Activated CD8-positive, alpha-beta memory T cell treated with anti-CD3 and anti-CD28 coated beads, Interleukin-2, amount 50 U/mL, for 48 hours (primary cell): ENCODE data around the gene KCNQ4.

ENCODE experiments used
- DNase-seq: peaks from one replicate; pipeline ENCODE4 v3.0.0-alpha.2; 2020

Gene KCNQ4

DNA sequence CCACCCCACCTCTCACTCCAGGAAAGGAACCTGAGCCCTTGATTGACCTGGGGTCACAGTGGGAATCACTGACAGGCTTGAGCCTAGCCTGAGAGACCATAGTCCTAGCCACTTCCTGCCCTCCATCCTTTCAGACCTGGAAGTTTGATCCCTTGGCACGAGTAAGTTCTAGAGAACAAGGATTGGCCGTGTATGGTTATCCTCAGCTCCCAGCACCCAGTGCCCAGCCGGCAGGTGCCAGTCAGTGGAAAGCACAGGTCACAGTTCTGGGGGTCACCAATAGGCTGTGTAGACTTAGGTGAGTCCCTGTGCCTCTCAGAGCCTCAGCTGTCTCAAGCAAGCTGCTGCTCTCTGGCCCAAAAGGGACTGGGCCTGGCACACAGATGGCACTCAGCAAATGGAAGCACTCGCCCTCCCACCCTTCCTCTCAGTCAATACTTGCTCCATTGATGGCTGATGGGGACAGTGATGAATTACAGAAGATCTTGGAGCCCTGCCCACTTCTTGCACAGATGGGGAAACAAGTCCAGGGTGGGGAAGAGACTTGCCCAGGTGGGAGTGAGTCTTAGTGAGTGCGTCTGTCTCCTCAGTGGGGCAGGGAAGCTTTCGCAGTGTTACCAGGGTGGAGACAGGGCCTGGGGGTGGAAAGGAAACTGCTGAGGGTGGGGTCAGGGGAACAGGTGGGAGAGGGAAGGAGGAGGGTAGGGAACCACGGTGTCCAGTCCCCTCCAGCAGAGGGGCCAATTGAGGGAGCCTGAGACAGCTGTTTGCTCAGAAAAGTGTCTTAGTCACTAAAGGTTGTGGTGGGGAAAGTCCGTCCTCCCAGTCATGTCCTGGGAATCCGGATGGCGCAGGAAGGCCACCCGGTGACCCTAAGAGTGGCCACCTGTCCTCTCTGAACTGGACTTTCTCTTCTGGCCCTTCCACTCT is 2.6 kb upstream of the KCNQ4 start:
- no peak for DNase-seq

DNA sequence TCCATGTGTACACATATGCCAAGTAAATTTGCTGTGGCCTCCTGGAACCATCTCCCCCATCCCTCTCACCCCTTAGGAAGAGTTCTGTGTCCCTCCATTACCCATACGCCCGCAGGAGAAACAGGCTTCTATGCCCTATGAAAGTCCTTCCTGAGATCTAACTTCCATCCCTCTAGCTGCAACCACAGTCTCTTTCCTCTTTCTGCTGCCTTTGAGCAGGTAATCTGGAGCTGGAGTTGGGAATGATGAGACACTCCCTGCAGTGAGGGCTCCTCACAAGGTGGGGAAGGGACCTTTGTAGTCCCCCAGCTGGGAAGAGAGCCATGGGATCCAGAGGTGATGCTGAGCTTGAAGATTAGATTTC is 2.0 kb upstream of the KCNQ4 start:
- no peak for DNase-seq

DNA sequence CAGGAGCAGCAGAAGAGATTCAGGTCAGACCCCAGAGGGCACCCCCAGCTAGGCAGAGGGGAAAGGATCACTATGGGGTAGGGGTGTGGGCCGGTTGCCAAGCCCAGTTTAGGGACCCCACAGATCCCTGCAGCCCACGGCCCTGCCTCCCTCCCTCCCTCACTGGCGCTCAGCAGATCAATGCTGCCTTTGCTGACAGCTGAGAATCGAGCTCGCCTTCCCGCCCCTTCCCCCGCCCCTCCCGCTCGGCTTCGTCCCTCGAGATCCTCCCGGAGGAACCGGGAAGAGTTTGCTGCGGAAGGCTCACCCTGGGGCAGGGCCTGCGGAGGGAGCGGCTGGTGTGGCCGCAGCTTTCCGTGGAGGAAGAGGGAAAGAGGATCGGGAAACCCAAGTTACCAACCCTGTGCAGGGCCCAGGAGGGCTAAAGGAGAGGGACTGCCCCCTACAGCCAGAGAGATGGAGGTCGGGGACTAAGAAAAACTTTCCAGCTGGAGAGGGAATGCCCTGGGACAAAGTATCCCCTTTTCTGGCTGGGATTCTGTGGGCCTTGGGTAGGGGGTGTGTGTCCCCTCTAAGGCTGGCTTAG is 1.1 kb upstream of the KCNQ4 start:
- DNase-seq: no peak

DNA sequence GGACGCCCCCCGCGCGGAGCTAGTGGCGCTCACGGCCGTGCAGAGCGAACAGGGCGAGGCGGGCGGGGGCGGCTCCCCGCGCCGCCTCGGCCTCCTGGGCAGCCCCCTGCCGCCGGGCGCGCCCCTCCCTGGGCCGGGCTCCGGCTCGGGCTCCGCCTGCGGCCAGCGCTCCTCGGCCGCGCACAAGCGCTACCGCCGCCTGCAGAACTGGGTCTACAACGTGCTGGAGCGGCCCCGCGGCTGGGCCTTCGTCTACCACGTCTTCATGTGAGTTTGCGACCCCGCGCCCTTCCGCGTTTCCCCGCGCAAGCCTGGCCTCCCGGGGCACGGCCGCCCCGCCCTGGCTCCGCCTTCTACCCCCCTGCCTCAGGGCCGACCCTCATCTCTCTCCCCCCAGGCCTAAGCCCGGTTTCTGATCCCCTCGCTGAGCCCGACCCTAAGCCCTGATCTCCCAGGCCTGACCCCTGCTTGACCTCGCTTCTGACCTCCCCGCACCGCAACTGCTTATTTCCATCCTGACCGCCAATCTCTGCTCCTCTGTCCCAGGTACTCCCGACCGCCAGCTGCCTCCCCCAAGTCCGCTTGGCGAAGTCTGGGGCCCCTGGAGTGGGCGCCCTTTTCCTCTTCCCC is 669 bp downstream of the KCNQ4 start:
- no peak for DNase-seq

DNA sequence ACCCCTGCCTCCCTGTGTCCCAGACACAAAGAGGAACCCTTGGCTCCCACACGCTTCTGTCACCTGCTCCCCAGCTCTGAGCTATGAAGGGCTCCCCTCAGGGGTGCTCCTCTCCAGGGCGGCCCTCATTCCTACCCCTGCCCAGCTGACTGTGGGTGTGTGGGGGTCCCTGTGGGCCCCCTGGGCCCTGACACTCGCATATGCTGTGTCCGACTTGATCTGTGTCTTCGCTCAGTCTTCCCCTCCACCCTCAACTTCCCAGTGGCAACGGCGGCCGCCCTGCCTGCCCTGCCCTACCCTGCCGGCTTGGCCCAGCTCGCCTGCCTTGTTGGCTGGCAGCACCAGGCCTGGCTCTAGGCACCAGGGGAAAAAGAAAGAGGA is 1.2 kb downstream of the KCNQ4 start:
- DNase-seq: no peak

DNA sequence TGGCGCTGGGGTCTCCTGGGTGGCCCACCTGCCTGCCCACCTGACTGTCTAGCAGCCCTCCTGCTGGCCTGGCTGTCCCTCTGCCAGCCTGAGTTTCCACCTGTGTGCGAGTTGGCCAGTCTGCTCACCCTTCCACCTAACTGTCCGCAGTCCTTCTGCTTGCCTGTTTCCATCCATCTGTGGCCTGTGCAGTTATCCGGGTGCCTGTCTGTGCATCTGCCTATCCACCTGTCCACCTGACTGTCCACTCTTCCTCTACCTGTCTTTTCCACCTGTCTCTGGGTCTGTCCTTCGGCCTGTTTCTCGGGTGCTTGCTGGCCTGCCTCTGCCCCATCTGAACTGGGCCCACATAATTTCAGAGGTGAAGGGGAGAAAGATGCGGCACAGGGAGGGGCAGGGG is 1.9 kb downstream of the KCNQ4 start:
- DNase-seq: no peak

DNA sequence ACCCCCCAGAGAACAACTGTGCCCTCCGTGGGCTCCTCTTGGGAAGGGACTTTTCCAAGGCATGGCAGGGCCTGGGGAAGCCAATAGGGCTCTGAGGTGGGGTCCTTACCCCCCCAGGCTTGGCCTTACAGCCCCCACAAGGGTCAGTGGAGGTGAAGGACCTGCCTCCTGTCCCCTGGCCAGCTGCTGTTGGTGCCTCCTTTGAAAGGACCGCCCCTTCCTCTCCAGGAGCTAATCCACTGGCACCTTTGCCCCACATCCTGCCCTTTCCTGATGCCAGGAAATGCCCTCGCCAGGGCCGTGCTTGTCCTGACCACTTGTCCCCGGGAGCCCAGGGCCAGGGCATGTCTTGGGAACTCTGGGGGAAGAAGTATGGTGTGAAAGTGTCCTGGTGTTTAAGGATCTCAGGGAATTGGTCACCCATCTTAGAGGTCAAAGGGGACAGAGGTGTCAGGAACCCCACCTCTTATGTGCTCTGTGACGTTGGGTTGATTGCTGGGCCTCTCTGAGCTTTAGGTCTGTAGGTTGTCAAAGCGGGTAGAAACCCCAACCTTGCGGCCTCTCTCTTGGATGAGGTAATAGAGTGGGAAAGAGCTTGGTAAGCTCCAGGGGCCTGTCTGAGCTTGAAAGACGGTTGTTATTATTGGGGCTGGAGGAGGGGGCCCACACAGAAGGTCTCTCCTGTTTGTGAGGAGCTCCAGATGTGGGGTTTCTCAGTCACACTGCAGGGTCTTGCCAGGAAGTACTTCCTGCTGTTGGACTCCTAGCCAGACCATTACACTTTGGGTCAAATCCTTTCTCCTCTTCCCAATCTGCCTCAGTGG is 2.8 kb downstream of the KCNQ4 start:
- no peak for DNase-seq

DNA sequence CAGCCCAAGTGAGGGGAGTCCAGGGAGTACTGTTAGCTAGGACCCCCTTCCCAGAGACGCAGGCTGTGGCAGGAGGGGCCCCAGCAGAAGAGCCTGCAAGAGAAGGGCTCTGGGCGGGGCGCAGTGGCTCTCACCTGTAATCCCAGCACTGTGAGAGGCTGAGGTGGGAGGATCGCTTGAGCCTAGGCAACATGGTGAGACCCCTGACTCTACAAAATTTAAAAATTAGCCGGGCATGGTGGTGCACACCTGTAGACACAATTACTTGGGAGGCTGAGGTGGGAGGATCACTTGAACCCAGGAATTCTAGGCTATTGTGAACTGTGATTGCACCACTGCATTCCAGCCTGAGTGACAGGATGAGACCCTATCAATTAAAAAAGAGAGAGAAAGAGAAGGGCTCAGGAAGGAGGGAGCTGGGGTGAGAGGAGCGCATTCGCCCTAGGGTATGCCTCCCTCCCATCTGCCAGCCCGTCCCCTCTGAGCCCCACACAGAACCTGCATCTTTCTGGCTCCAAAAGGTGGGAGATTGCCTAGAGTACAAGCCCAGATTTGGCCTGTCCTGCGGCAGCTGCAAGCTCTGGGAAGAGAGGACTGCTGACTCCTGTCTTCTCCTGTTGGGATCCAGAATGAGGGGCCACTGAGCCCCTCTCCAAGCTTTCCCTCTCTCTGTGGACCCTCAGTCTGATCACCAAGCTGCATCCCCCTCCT is 3.6 kb downstream of the KCNQ4 start:
- DNase-seq: no peak

DNA sequence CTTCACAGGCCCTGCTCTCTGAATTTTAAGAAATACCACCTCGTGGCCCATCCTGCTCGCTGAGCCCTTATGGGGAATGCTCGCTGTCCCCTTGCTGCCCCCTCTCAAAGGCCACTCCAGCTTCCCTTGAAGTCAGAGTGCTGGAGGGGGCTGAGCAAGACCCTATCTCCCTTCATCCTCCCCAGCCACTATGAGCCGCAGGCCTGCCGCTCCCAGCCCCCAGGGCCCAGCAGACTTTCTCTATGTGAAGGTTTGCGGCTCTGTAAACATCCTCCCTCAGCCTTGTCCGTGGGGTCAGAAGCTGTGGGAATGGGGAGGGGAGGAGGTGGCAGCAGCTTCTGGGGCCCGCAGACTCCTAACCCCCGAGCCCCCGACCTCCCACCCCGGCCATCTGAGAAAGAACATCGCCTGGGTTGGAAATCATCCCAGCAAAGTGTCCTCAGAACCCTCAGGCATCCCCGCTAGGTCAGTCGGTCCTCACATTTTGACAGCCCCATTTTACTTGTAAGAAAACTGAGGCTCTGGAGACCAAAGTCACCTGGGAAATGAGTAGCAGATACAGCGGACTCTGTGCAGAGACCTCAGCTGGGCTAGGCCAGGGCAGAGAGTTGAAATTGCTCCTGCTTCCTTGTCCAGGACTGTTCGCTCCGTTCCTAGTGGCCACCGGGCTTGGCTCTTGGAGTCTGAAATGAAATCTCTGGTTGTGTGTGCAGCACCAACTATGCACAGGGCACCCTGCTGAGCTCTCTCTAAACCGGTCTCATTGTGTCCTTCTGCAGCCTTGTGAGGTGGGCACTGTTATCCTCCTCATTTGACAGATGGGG is 4.4 kb downstream of the KCNQ4 start:
- DNase-seq: no peak

DNA sequence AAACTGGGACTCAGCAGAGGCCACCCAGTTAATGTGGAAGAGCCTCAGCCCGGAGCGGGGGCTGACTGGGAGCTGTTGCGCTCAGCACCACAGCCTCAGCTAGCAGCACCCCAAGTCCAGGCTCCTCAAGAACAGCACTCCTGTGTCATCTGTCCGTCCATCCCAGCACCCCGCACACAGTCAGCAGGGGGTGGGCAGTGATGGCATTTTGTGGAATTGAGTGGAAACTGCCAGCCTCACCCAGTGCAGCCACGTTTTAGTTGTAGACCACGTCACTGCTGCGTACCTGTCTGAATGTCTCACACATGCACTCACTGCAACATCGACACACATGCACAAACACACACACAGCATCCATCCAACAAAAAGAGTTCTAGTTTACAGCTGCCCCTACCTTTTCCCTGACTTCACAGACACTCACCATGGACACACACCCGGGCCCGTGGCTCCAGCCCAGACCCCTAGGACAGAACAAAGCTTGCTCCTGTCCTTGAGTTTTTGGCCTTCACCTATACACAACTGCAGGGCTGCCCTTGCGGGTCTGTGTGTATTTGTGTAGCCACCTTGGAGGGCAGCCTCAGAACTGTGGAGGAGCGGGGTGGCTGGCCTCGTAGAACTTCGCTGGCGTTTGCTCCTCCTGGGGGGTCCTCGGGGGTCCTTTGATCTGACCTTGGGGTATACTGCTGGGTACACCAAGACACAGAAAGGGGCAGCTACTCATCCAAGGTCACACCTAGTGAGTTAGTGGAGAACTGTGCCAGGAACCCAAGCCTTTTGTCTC is 5.2 kb downstream of the KCNQ4 start:
- DNase-seq: no peak

DNA sequence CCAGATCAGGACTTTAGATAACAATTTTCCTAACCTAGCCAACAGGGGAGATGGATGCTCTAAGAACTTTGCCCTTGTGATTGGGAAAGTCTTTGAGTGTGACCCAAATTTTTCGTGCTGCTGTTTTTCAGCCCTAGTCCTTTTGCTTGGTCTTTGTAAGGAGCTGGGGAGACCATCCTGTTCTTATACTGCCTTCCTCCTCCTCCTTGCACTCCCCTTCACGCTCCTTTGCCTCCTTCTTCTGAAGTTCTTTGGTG is 5.7 kb downstream of the KCNQ4 start:
- DNase-seq: no peak

DNA sequence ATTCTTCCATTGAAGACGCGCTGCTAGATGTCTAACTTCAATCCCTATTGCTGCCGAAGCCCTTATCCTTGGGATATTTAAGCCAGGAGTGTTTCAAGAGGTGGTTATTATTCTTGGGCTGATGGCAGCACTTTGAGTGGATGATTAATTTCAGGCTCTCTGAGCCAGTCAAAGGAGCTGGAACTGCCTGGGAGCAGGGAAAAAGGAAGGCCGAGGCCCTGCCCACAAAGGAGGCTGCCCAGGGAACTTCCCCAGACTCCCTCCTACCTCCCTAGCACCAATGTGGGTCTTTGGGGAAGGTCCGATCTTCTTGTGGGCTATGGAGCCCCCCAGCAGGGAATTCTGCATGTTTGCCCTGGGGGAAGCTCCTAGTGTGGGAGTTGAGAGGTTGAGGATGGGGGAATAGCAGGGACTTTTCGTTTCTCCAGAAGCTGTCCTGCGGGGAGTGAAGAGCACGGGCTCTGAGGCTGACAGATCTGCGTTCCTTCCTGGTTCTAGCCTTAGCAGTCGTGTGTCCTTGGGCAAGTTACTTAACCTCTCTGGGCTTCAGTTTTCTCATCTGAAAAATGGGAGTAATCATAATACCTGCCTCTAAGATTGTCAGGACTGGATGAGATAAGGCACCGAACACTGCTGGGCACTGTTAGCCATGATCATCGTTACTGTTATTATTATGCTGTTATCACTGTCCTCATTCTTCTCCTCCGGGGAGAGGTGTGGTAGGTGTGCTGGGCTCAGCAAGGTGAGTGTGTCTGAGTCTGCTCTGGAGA is 6.3 kb downstream of the KCNQ4 start:
- DNase-seq: no peak

DNA sequence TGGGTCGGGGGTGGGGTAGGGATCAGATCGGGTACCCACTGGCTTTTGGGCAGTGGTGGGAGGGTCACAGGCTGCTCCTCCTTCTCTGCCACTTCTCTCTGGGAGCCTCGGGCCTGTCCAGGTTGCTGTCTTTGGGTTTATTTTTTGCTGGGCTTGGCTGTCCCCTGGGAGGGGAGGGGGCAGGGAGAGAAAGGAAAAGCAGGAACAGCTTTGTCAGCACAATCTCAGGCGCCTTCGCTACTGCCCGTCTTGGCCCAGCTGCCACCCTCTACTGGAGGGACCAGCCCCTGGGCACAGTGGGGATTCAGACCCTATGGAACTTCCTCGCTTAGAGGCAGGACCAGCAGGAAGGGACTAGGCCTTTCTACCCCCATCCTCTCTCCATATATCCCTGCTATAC is 8.4 kb downstream of the KCNQ4 start:
- DNase-seq: no peak

DNA sequence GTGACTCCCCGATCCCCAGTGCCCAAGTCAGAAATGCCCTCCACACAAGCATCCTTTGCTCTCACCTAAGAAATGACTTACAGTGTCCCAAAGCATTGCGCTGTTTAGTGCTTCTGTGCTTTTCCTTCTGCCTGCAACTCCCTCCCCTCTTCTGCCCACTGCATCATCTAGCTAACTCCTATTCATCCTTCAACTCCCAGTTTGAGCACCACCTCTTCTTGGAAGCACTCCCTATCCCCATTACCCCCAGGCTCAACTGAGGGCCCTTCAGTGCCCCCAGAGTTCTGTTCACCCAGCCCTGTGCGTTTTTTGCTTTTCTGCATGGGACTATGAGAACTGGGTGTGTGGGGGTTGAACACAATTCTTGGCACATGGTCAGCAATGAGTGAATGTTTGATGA is 10.0 kb downstream of the KCNQ4 start:
- DNase-seq: no peak

DNA sequence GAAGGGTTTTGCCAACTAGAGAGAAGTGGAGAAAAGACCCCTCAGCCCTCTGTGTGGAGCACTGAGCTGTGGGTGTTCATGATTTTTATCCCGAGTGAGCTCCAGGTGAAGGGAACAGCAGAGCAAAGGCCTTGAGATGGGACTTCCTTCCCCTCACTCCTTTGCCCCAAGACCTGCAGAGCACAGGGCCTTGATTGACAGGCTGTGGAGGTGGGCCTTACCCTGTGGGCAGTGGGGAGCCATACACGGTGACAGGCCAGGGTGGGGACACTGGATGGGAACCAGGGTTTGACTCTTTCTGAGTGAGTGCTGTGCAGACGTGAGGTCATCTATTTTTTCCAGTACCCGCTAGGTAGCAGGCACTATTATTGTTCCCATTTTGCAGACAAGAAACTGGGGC is 10.5 kb downstream of the KCNQ4 start:
- DNase-seq: no peak

DNA sequence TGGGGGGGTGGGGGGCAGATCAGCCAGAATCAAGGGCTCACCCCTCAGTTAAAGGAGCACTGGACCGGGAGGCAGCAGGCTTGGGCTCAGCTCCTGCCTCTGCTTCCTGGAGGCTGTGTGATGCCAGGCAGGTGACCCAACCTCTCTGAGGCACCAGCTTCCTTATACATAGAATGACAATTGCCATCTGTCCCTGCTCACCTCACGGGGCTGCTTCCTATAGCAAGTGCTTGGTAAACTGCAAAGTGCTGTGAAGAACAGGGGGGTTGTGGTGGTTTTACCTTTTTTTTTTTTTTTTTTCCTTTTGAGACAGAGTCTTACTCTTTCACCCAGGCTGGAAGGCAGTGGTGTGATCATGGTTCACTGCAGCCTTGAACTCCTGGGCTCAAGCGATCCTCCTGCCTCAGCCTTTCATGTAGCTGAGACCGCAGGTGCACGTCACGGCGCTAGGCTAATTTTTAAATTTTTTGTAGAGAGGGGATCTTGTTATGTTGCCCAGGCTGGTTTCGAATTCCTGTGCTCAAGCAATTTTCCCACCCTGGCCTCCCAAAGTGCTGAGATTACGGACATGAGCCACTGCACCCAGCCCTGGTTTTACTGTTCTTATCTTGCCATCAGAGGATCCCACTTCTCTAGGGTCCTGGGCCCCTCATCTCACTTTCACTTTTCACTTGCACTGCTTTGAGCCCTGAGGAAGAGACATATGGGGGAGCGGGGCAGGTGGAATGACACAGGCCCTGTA is 11.6 kb downstream of the KCNQ4 start:
- no peak for DNase-seq

DNA sequence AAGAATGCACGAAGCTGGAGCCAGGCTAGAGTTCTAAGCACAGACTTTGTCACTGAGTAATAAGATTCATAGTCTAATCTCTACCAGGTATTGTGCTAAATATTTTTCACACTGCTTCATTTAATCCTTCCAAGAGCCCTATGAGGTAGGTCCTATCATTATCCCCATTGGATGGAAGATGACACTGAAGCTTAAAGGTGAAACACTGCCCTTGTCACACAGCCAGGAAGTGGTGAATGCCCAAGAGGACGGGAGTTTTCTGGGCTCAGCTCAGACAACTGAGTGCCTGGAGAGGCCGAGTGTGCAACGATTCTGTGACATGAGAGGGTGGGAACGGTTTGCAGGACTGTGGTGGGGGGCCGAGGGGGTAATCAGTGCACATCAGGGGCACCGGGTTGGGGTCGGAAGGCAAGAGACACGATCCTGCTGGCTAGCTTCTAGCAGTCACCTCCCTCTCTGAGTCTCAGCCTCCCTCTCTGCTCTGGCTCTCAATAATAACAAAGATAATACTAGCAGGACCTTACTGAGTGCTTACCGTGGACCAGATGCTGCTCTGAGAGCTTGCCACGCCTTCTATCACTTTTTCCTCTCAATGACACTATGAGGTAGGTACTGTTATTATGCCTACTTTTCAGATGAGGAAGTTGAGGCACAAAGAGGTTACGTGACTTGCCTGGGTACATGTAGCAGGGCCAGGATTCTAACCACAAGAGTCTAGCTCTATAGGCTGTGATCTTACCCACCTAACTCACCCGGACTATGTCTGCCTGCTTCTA is 12.4 kb downstream of the KCNQ4 start:
- no peak for DNase-seq

DNA sequence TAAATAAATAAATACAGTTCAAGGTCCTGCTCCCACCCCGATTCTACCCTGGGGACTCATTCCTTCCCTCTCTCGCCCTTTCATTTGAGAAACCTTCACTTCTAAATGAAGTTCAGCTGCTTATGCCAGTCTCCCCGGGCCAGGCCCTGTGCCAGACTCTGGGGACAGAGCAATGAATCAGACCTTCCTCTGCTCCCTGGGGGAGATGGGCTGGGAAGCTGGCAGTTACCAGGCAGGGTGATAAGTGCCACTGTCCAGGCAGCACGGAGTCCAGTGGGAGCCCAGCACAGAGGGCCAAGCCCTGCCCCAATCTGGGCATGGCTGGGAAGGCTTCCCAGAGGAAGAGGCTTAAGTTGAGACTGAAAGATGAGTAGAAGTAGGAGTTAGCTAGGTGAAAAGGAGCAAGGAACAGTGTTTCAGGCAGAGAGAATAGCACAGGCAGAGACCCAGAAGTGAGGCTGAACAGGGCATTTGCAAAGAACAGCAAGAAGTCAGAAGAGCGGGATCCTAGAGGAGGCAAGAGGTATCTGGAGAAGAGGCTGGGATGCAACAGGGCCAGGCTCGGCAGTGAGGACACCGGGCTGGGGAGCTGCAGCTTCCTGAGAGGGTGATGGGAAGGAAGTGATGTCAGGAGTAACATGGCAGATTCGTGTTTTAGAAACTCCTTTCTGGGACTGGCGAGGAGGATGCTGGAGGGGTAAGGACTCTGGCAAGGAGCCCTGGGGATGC is 13.5 kb downstream of the KCNQ4 start:
- DNase-seq: no peak
